HAP-1 (cell line): ENCODE results near the gene TRIM66.

Experiments used
- DNase-seq, 2 experiments: peaks; one replicate each; pipeline ENCODE4 v3.0.0-alpha.2; 2016 to 2020; ENCODE audit warnings: low spot score in 2 of 2
- H3K27me3 ChIP-seq: fragments of 250-450 bp; sonication (Bioruptor Pico); 2 replicates; pipeline ENCODE4 v1.5.1; 2020; ENCODE audit warnings: low read depth, mild to moderate bottlenecking, moderate library complexity
- H3K36me3 ChIP-seq: fragments of 250-450 bp; sonication (Bioruptor Pico); replicated peaks from 2 replicates; pipeline ENCODE4 v1.5.1; 2020; ENCODE audit warnings: mild to moderate bottlenecking
- H3K4me1 ChIP-seq: fragments of 250-450 bp; sonication (Bioruptor Pico); 2 replicates; pipeline ENCODE4 v1.5.1; 2020; ENCODE audit warnings: mild to moderate bottlenecking
- H3K4me3 ChIP-seq: fragments of 250-450 bp; sonication (Bioruptor Pico); 2 replicates; pipeline ENCODE4 v1.5.1; 2020; ENCODE audit warnings: mild to moderate bottlenecking, moderate library complexity
- H3K9me3 ChIP-seq: fragments of 250-450 bp; sonication (Bioruptor Pico); 2 replicates; pipeline ENCODE4 v1.5.1; 2020; ENCODE audit warnings: mild to moderate bottlenecking, moderate library complexity
- in situ Hi-C: fragments of 300-500 bp; cut with MboI; formaldehyde crosslinking; loops from 3 replicates; pipeline ENCODE4 v1.14.3; 2020; ENCODE audit warnings: low sequenced_read_pairs, inconsistent platforms, mixed read lengths

TRIM66 gene

GRCh38 chr11:8642196-8642841 is 40.1 kb downstream of the TRIM66 start:
- no peaks in the 10 kb centered on the region for H3K9me3 ChIP-seq
- DNase-seq, result no peak
- in situ Hi-C loops, result no loop called here
- H3K4me3 ChIP-seq, result no peak overlapping the region
- H3K36me3 ChIP-seq, result peaks cover 22% of the 10 kb centered on the region
- no peaks in the 10 kb centered on the region for H3K4me1 ChIP-seq
- H3K27me3 ChIP-seq, result no peaks in the 10 kb centered on the region

- in situ Hi-C loops, result no loop called here
- no peak overlapping the region for H3K4me3 ChIP-seq
- DNase-seq, result no peak
- no peaks in the 10 kb centered on the region for H3K27me3 ChIP-seq
- no peaks in the 10 kb centered on the region for H3K9me3 ChIP-seq
- no peaks in the 10 kb centered on the region for H3K4me1 ChIP-seq
- peaks cover 22% of the 10 kb centered on the region for H3K36me3 ChIP-seq
Observed at GRCh38 chr11:8641332-8641731, 41.1 kb downstream of the TRIM66 start.

- Histone ChIP-seq H3K4me3 (no peak overlapping the region), H3K9me3 (no peaks in the 10 kb centered on the region), H3K27me3 (no peaks in the 10 kb centered on the region), H3K4me1 (no peaks in the 10 kb centered on the region), H3K36me3 (peaks cover 15% of the 10 kb centered on the region)
- in situ Hi-C loops, result no loop called here
- no peak for DNase-seq
Observed at GRCh38 chr11:8640267-8640906, 42.1 kb downstream of the TRIM66 start.

GRCh38 chr11:8639655-8640054 is 42.8 kb downstream of the TRIM66 start:
- Histone ChIP-seq H3K4me3 (no peak overlapping the region), H3K36me3 (peaks cover 13% of the 10 kb centered on the region), H3K9me3 (no peaks in the 10 kb centered on the region), H3K4me1 (no peaks in the 10 kb centered on the region), H3K27me3 (no peaks in the 10 kb centered on the region)
- DNase-seq, result no peak
- in situ Hi-C loops, result no loop called here

- H3K9me3 ChIP-seq, result no peaks in the 10 kb centered on the region
- no peak for DNase-seq
- in situ Hi-C loops, result no loop called here
- H3K27me3 ChIP-seq, result no peaks in the 10 kb centered on the region
- H3K4me1 ChIP-seq, result no peaks in the 10 kb centered on the region
- peaks cover 13% of the 10 kb centered on the region for H3K36me3 ChIP-seq
- H3K4me3 ChIP-seq, result no peak overlapping the region
Observed at GRCh38 chr11:8638300-8638699, 44.2 kb downstream of the TRIM66 start.

GRCh38 chr11:8636127-8636526 is 46.3 kb downstream of the TRIM66 start:
- DNase-seq, result no peak
- in situ Hi-C loops, result no loop called here
- Histone ChIP-seq H3K27me3 (no peaks in the 10 kb centered on the region), H3K9me3 (no peaks in the 10 kb centered on the region), H3K4me1 (no peaks in the 10 kb centered on the region), H3K4me3 (no peak overlapping the region), H3K36me3 (peaks cover 8% of the 10 kb centered on the region)

GRCh38 chr11:8634498-8634897 is 48.0 kb downstream of the TRIM66 start:
- peaks cover 8% of the 10 kb centered on the region for H3K36me3 ChIP-seq
- no peak for DNase-seq
- no peaks in the 10 kb centered on the region for H3K27me3 ChIP-seq
- H3K4me1 ChIP-seq, result no peaks in the 10 kb centered on the region
- in situ Hi-C loops, result no loop called here
- H3K9me3 ChIP-seq, result no peaks in the 10 kb centered on the region
- no peak overlapping the region for H3K4me3 ChIP-seq

- in situ Hi-C loops, result no loop called here
- Histone ChIP-seq H3K4me3 (no peak overlapping the region), H3K4me1 (no peaks in the 10 kb centered on the region), H3K9me3 (no peaks in the 10 kb centered on the region), H3K27me3 (no peaks in the 10 kb centered on the region), H3K36me3 (no peaks in the 10 kb centered on the region)
- DNase-seq, result no peak
Observed at GRCh38 chr11:8631395-8632118, 50.9 kb downstream of the TRIM66 start.

GRCh38 chr11:8624698-8625097 is 57.8 kb downstream of the TRIM66 start:
- in situ Hi-C loops, result no loop called here
- H3K36me3 ChIP-seq, result peaks cover 8% of the 10 kb centered on the region
- H3K9me3 ChIP-seq, result no peaks in the 10 kb centered on the region
- H3K4me1 ChIP-seq, result no peaks in the 10 kb centered on the region
- no peaks in the 10 kb centered on the region for H3K27me3 ChIP-seq
- H3K4me3 ChIP-seq, result no peak overlapping the region
- no peak for DNase-seq

- no peak overlapping the region for H3K4me3 ChIP-seq
Observed at GRCh38 chr11:8621147-8621546, 61.3 kb downstream of the TRIM66 start.

GRCh38 chr11:8617063-8617462 is 65.4 kb downstream of the TRIM66 start:
- in situ Hi-C loops, result no loop called here
- H3K36me3 ChIP-seq, result peaks cover 4% of the 10 kb centered on the region; the same call in 1 of the 2 replicates
- no peak overlapping the region for H3K4me3 ChIP-seq

More at GRCh38 chr11:8621147-8621546, 61.3 kb downstream of the TRIM66 start:
- Histone ChIP-seq H3K9me3 (no peaks in the 10 kb centered on the region), H3K27me3 (no peaks in the 10 kb centered on the region), H3K4me1 (no peaks in the 10 kb centered on the region), H3K36me3 (peaks cover 8% of the 10 kb centered on the region)
- in situ Hi-C loops, result no loop called here
- no peak for DNase-seq

GRCh38 chr11:8615291-8616032 is 67.0 kb downstream of the TRIM66 start:
- H3K4me3 ChIP-seq, result no peak overlapping the region
- H3K9me3 ChIP-seq, result no peaks in the 10 kb centered on the region
- no peaks in the 10 kb centered on the region for H3K36me3 ChIP-seq
- no peaks in the 10 kb centered on the region for H3K27me3 ChIP-seq
- no peaks in the 10 kb centered on the region for H3K4me1 ChIP-seq
- in situ Hi-C loops, result no loop called here
- DNase-seq, result no peak

More at GRCh38 chr11:8617063-8617462, 65.4 kb downstream of the TRIM66 start:
- DNase-seq, result no peak
- Histone ChIP-seq H3K27me3 (no peaks in the 10 kb centered on the region), H3K9me3 (no peaks in the 10 kb centered on the region), H3K4me1 (no peaks in the 10 kb centered on the region)

GRCh38 chr11:8614497-8614896 is 68.0 kb downstream of the TRIM66 start:
- Histone ChIP-seq H3K36me3 (no peaks in the 10 kb centered on the region), H3K4me3 (no peak overlapping the region), H3K27me3 (no peaks in the 10 kb centered on the region), H3K4me1 (no peaks in the 10 kb centered on the region), H3K9me3 (no peaks in the 10 kb centered on the region)
- no peak for DNase-seq
- in situ Hi-C loops, result no loop called here

GRCh38 chr11:8613036-8613435 is 69.4 kb downstream of the TRIM66 start:
- in situ Hi-C loops, result no loop called here
- Histone ChIP-seq H3K4me3 (no peak overlapping the region), H3K9me3 (no peaks in the 10 kb centered on the region), H3K27me3 (no peaks in the 10 kb centered on the region), H3K4me1 (no peaks in the 10 kb centered on the region), H3K36me3 (no peaks in the 10 kb centered on the region)
- DNase-seq, result no peak
